PC-9 (cell line): ENCODE measurements around the gene GALNT2. TPM values are rescaled to one million over a fixed set of nuclear protein-coding genes. Genes with fewer than 3 reads are reported as not detected.

Experiments
- BruUV-seq: library from RNA; stranded (reverse); fragments of 400-500 nt; replicated peaks from 2 replicates; lab custom pipeline; 2021; lab: Mats Ljungman, UMichigan
- CTCF ChIA-PET: fragments of 300-600 bp; sonication (Branson Sonifier 250); formaldehyde crosslinking; loops from one replicate; lab custom pipeline; 2022; ENCODE audit warnings: antibody characterized with exemption; lab: Charles Lee
- POLR2A ChIA-PET: fragments of 300-600 bp; sonication (Branson Sonifier 250); formaldehyde crosslinking; loops from one replicate; lab custom pipeline; 2022; ENCODE audit warnings: antibody characterized with exemption; ENCODE audit not compliant: unreplicated experiment; lab: Charles Lee
- DNase-seq, 2 experiments: peaks; one replicate each; pipeline versions ENCODE4 v3.0.0 to v3.0.0-alpha.2; 2015 to 2022; ENCODE audit warnings: mixed read lengths in 1 of 2
- H2AFZ ChIP-seq: fragments of 200-600 bp; sonication (generic); 2 replicates; pipeline ENCODE4 v1.8.1; 2017; ENCODE audit warnings: antibody characterized with exemption
- H3F3A ChIP-seq: fragments of 200-600 bp; sonication (generic); 2 replicates; pipeline ENCODE4 v1.8.1; 2017; ENCODE audit warnings: antibody characterized with exemption, mild to moderate bottlenecking, low read depth; ENCODE audit not compliant: insufficient read depth
- H3K27ac ChIP-seq: fragments of 200-600 bp; sonication (generic); 2 replicates; pipeline ENCODE4 v1.6.1; 2016; ENCODE audit warnings: mixed run types
- H3K27me3 ChIP-seq: fragments of 200-600 bp; sonication (generic); 2 replicates; pipeline ENCODE4 v1.6.1; 2016; ENCODE audit warnings: low read depth, mixed run types; ENCODE audit not compliant: insufficient read depth
- H3K36me3 ChIP-seq: fragments of 200-600 bp; sonication (generic); 2 replicates; pipeline ENCODE4 v1.6.1; 2016; ENCODE audit warnings: low read depth, mixed run types
- H3K4me1 ChIP-seq: fragments of 200-600 bp; sonication (generic); replicated peaks from 2 replicates; pipeline ENCODE4 v1.6.1; 2016; ENCODE audit warnings: mixed run types; ENCODE audit not compliant: insufficient read depth
- H3K4me2 ChIP-seq: fragments of 200-600 bp; sonication (generic); 2 replicates; pipeline ENCODE4 v1.6.1; 2017; ENCODE audit warnings: mixed run types
- H3K4me3 ChIP-seq: fragments of 200-600 bp; sonication (generic); 2 replicates; pipeline ENCODE4 v1.6.1; 2016; ENCODE audit warnings: mixed run types
- H3K79me2 ChIP-seq: fragments of 200-600 bp; sonication (generic); 2 replicates; pipeline ENCODE4 v1.6.1; 2017; ENCODE audit warnings: low read depth, mixed run types
- H3K9me2 ChIP-seq: fragments of 200-600 bp; sonication (generic); 2 replicates; pipeline ENCODE4 v1.8.1; 2017; ENCODE audit warnings: mild to moderate bottlenecking; ENCODE audit not compliant: insufficient read depth
- H3K9me3 ChIP-seq: fragments of 200-600 bp; sonication (generic); 2 replicates; pipeline ENCODE4 v1.8.1; 2016; ENCODE audit warnings: low read depth; ENCODE audit not compliant: insufficient read depth
- H4K20me1 ChIP-seq: fragments of 200-600 bp; sonication (generic); 2 replicates; pipeline ENCODE4 v1.8.1; 2017; ENCODE audit not compliant: insufficient read depth
- CTCF ChIP-seq: fragments of 200-600 bp; sonication (generic); conservative IDR thresholded peaks from 2 replicates; pipeline ENCODE4 v1.6.1; 2017; ENCODE audit warnings: mixed run types, antibody characterized with exemption, mild to moderate bottlenecking, moderate library complexity
- EZH2 ChIP-seq: fragments of 200-600 bp; sonication (generic); IDR thresholded peaks from 2 replicates; pipeline ENCODE4 v1.8.0; 2017; ENCODE audit warnings: antibody characterized with exemption, low read depth
- intact Hi-C: fragments of 100-400 bp; cut with micrococcal nuclease; formaldehyde crosslinking; loops from one replicate; pipeline ENCODE4 v1.10.0; 2022; ENCODE audit not compliant: unreplicated experiment
- total RNA-seq: library from RNA; stranded (reverse); gene quantifications from 2 replicates; pipeline ENCODE4 v1.2.3, GENCODE V29; 2021

Gene GALNT2
- total RNA-seq, 1 experiment from 2014 or later: 121 TPM

- no peak for TF ChIP-seq CTCF
- no peak for TF ChIP-seq EZH2
- H3K4me3 ChIP-seq: peak overlapping the region; percentile 45
- BruUV-seq: TSS peak; percentile 85
- peak overlapping the region; percentile 98 for H3K27ac ChIP-seq
- H3K4me2 ChIP-seq: peak overlapping the region; percentile 87
- intact Hi-C loops: loop anchor here (10.0 kb wide), 1 partner anchor 160 kb away; no protein-coding TSS in a partner anchor
- H3K9me2 ChIP-seq: no peaks in the 10 kb centered on the region
- H3K36me3 ChIP-seq: no peaks in the 10 kb centered on the region
- no peaks in the 10 kb centered on the region for H4K20me1 ChIP-seq
- H2AFZ ChIP-seq: no peak overlapping the region
- DNase-seq: no peak
- no peaks in the 10 kb centered on the region for H3K9me3 ChIP-seq
- H3F3A ChIP-seq: peaks cover 36% of the 10 kb centered on the region
- ChIA-PET CTCF (interaction anchor here (0.6 to 1.6 kb wide), 4 partner anchors 15 to 99 kb away, joined by 3 to 5 read pairs (median 3); no protein-coding TSS in a partner anchor), POLR2A (interaction anchor here (0.7 kb wide), 1 partner anchor 15 kb away, joined by 3 read pairs; no protein-coding TSS in a partner anchor)
- peaks cover 58% of the 10 kb centered on the region for H3K4me1 ChIP-seq
- H3K27me3 ChIP-seq: no peaks in the 10 kb centered on the region
- H3K79me2 ChIP-seq: peaks cover 63% of the 10 kb centered on the region
Observed at GRCh38 chr1:230105245-230105753, 38.3 kb downstream of the GALNT2 start.

DNA sequence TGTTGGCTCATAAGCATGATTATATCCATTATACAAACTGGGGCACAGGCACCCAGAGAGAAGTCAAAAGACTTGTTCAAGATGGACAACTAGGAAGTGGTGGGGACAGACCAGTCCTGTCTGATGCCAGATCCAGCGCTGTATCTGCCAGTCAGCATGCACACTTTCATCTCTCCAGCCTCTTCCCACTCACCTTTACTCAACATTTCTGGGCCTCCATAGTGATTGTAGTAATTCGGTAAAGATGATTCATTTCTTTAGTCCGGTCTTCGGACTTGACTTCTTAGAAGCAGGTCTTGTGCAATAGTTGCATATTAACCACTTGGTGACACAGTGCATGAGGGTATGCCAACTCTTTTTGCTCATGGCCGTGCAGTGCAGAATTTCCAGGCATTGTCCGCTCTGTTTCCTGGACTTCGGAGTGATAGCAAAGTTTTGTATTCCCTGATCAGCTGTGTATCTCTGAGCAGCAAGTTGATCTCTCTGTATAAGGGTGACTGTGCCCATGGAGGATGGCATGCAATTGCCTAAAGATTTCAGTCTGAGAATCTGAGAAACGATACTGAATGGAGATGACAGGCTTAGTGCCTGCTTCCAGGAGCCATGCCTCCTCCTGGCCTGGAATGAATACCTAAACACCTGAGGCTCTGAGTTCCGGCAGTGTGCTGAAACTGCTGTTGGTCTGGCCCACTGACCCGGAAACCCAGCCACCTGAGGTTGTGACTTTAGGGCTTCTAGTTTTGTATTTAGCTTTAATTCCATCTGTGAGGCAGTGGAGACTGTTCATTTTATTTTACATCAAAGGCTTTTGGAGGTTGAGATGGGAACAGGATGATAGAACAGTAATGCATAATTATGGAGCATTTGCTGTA, 39.0 kb downstream of the GALNT2 start:
- ChIA-PET POLR2A (interaction anchor here (0.6 kb wide), 1 partner anchor 43 kb away, joined by 14 read pairs; no protein-coding TSS in a partner anchor), CTCF (interaction anchor here (1.0 kb wide), 1 partner anchor 15 kb away, joined by 3 read pairs; no protein-coding TSS in a partner anchor)
- Histone ChIP-seq H3K27me3 (no peaks in the 10 kb centered on the region), H4K20me1 (no peaks in the 10 kb centered on the region; the same call in 1 of the 2 replicates), H3K79me2 (peaks cover 67% of the 10 kb centered on the region), H3K4me1 (peaks cover 58% of the 10 kb centered on the region), H3F3A (peaks cover 36% of the 10 kb centered on the region), H3K9me2 (no peaks in the 10 kb centered on the region), H3K4me3 (peak overlapping the region; percentile 45), H3K27ac (peak overlapping the region; percentile 98), H3K9me3 (no peaks in the 10 kb centered on the region), H3K4me2 (peak overlapping the region; percentile 87), H3K36me3 (no peaks in the 10 kb centered on the region), H2AFZ (no peak overlapping the region)
- intact Hi-C loops: loop anchor here (10.0 kb wide), 1 partner anchor 159 kb away; no protein-coding TSS in a partner anchor
- TF ChIP-seq EZH2 (no peak), CTCF (no peak)
- no TSS peak for BruUV-seq
- peak in 1 of 2 experiments; percentile 96 for DNase-seq

DNA sequence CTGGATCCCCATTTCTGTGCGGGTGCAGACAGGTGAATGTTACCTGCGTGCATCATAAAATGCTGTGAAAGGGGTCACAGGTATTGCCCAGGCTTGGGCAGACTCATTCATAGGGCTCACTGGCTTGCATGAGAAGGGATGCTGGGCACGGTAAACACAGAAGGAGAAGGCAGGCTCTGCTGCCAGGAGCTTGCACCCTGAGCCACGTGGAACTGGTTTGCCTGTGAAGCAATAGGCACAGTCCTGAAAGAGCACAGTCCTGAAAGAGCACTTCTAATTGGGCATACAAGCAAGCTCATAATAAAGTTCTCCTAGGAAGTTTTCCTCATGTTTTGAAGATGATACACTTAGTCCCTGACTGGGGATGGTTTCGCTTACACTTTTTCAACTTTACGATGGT, 40.9 kb downstream of the GALNT2 start:
- H3K27ac ChIP-seq: no peak overlapping the region

More for the DNA sequence above, 40.9 kb downstream of the GALNT2 start:
- Histone ChIP-seq H3K9me2 (no peaks in the 10 kb centered on the region), H3K4me1 (peaks cover 47% of the 10 kb centered on the region), H3K36me3 (no peaks in the 10 kb centered on the region), H3K9me3 (no peaks in the 10 kb centered on the region), H4K20me1 (no peaks in the 10 kb centered on the region; the same call in 1 of the 2 replicates), H3K27me3 (no peaks in the 10 kb centered on the region), H3F3A (peaks cover 36% of the 10 kb centered on the region), H3K4me2 (no peak overlapping the region), H2AFZ (no peak overlapping the region), H3K4me3 (no peak overlapping the region), H3K79me2 (peaks cover 63% of the 10 kb centered on the region)
- TF ChIP-seq EZH2 (no peak), CTCF (no peak)
- intact Hi-C loops: loop anchor here (10.0 kb wide), 1 partner anchor 157 kb away; no protein-coding TSS in a partner anchor
- no TSS peak for BruUV-seq
- no peak for DNase-seq
- CTCF ChIA-PET: no interaction called here
- POLR2A ChIA-PET: no interaction called here
